Peyer's patch (tissue), 4 donors: ENCODE results near the gene ASCC3. TPM values are rescaled to one million over a fixed set of nuclear protein-coding genes. Genes with fewer than 3 reads are reported as not detected.
"Not testable (repeated sequence)": the region's sequence is repeated elsewhere in the genome, so short reads cannot be mapped to it uniquely, and the experiment has no call there.

ENCODE experiments used
- DNase-seq, 3 donors: peaks; one replicate each; pipeline ENCODE4 v3.0.0-alpha.2; 2017 to 2019
- H3K27ac ChIP-seq, 4 donors: fragments of 200-600 bp; sonication (generic); one replicate each; pipeline ENCODE4 v1.5.1; 2016 to 2019
- H3K27me3 ChIP-seq, 2 donors: fragments of 200-600 bp; sonication (generic); one replicate each; pipeline ENCODE4 v1.5.1; 2019
- H3K36me3 ChIP-seq, 3 donors: fragments of 200-600 bp; sonication (generic); one replicate each; pipeline ENCODE4 v1.5.1; 2016 to 2019
- H3K4me1 ChIP-seq, 4 donors: fragments of 200-600 bp; sonication (generic); one replicate each; pipeline ENCODE4 v1.5.1; 2016 to 2019
- H3K4me3 ChIP-seq, 4 donors: fragments of 200-600 bp; sonication (generic); 1 replicate in 3 of 4; 2 replicates in 1 of 4; pipeline ENCODE4 v1.5.1; 2016 to 2019; ENCODE audit warnings: mild to moderate bottlenecking in 1 of 4
- H3K9me3 ChIP-seq, 4 donors: fragments of 200-600 bp; sonication (generic); one replicate each; pipeline ENCODE4 v1.5.1; 2016 to 2019; ENCODE audit warnings: mild to moderate bottlenecking in 1 of 4
- POLR2A ChIP-seq, 2 donors: fragments of 450-650 bp; IDR thresholded peaks; one replicate each; pipeline ENCODE4 v1.5.1; 2017; ENCODE audit warnings: antibody characterized with exemption in 2 of 2, mild to moderate bottlenecking in 2 of 2, moderate library complexity in 2 of 2
- total RNA-seq, 4 donors: library from RNA; depleted of rRNA; stranded (reverse); fragments of >200 nt; gene quantifications; one replicate each; pipeline ENCODE4 v1.1.0, GENCODE V29; 2016
- TF ChIP-seq, protein P1 (sequence below), 6 experiments: fragments of 450-650 bp in 4 of 6; fragments of 200-600 bp in 2 of 6; sonication (generic) in 1 of 6; IDR thresholded peaks; one replicate each; pipeline ENCODE4 v1.5.1; 2017 to 2019; ENCODE audit warnings: antibody characterized with exemption in 6 of 6, mild to moderate bottlenecking in 3 of 6, moderate library complexity in 1 of 6

The ASCC3 gene
- total RNA-seq, 4 donors from 2014 or later: 21.1 to 69.3 (median 40.6) TPM

DNA sequence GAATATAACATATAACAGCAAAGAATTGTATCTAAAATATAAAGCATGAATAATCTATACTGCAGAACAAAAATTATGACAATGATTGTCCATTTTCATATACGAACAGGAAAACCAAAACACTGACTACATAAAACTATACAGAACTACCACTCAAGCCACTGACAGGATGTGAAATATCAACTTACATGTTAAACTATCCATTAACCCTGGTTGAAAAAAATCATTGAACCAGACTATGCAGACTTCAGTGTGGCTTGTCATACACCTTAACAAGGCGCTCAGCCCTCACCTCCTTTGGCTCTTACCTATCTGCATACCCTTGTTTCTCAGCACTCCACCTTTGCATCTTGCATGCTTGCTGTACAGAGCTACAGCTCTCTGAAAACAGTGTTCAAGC lies 34.9 kb downstream of the ASCC3 start:
- Histone ChIP-seq H3K4me3 (no peak overlapping the region), H3K27ac (no peak overlapping the region), H3K9me3 (no peaks in the 10 kb centered on the region), H3K4me1 (no peaks in the 10 kb centered on the region), H3K36me3 (peaks cover 0 to 7% (median 4%) of the 10 kb centered on the region in 3 donors), H3K27me3 (no peaks in the 10 kb centered on the region)
- no peak for TF ChIP-seq POLR2A (IDR thresholded peaks at IDR 0.05)
- TF ChIP-seq, protein P1, sequence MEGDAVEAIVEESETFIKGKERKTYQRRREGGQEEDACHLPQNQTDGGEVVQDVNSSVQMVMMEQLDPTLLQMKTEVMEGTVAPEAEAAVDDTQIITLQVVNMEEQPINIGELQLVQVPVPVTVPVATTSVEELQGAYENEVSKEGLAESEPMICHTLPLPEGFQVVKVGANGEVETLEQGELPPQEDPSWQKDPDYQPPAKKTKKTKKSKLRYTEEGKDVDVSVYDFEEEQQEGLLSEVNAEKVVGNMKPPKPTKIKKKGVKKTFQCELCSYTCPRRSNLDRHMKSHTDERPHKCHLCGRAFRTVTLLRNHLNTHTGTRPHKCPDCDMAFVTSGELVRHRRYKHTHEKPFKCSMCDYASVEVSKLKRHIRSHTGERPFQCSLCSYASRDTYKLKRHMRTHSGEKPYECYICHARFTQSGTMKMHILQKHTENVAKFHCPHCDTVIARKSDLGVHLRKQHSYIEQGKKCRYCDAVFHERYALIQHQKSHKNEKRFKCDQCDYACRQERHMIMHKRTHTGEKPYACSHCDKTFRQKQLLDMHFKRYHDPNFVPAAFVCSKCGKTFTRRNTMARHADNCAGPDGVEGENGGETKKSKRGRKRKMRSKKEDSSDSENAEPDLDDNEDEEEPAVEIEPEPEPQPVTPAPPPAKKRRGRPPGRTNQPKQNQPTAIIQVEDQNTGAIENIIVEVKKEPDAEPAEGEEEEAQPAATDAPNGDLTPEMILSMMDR (IDR thresholded peaks at IDR 0.05): no peak
- no peak for DNase-seq

GRCh38 chr6:100845676-100846075 lies 35.5 kb downstream of the ASCC3 start:
- DNase-seq: no peak
- no peak overlapping the region for H3K4me3 ChIP-seq
- no peaks in the 10 kb centered on the region for H3K4me1 ChIP-seq
- H3K27ac ChIP-seq: no peak overlapping the region
- no peaks in the 10 kb centered on the region for H3K9me3 ChIP-seq
- no peak for TF ChIP-seq POLR2A (IDR thresholded peaks at IDR 0.05)
- TF ChIP-seq, protein P1 (IDR thresholded peaks at IDR 0.05): no peak
- H3K36me3 ChIP-seq: peaks cover 0 to 7% (median 4%) of the 10 kb centered on the region in 3 donors
- no peaks in the 10 kb centered on the region for H3K27me3 ChIP-seq

DNA sequence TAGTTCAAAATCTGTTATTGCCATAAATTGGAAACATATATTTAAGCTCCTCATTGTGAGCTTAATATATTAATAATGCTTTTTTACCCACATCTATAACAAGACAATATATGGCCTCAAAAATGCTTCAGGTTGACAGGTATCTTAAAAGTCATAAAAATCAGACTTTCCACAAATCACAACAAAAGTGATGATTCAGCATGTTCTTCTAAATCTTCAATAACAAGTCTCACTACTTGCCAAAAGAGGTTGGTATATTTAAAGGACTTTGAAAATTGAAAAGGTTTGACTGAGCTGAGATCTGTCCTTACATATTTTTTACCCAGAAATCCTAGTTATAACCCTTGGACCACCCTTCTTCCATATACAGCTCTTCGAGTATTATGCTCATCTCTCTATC lies 41.7 kb downstream of the ASCC3 start:
- no peak for TF ChIP-seq POLR2A (IDR thresholded peaks at IDR 0.05)
- TF ChIP-seq, protein P1 (IDR thresholded peaks at IDR 0.05): no peak
- no peak overlapping the region for H3K27ac ChIP-seq
- H3K4me3 ChIP-seq: no peak overlapping the region
- no peaks in the 10 kb centered on the region for H3K4me1 ChIP-seq
- H3K9me3 ChIP-seq: no peaks in the 10 kb centered on the region
- H3K27me3 ChIP-seq: no peaks in the 10 kb centered on the region
- no peak for DNase-seq
- H3K36me3 ChIP-seq: no peaks in the 10 kb centered on the region

DNA sequence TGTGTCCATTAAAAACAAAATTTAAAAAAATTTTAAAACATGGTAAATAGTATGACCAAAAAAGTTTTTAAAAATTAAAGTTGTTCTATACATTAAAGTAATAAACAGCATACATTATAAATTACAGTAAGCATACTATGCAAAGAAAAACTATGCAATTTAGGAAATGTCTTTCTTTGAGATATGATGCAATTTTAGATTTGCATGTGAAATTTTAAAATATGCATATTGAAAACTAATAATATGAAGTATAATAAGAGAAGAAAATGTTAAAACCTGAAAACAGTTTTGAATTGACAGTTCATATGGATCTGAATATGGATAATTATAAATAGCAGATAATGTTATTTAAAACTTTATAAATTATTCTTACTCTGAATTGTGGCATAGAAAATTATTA lies 43.1 kb downstream of the ASCC3 start:
- DNase-seq: no peak
- no peak overlapping the region for H3K4me3 ChIP-seq
- no peaks in the 10 kb centered on the region for H3K9me3 ChIP-seq
- TF ChIP-seq, protein P1 (IDR thresholded peaks at IDR 0.05): no peak
- no peak for TF ChIP-seq POLR2A (IDR thresholded peaks at IDR 0.05)
- H3K27me3 ChIP-seq: no peaks in the 10 kb centered on the region
- H3K4me1 ChIP-seq: no peaks in the 10 kb centered on the region
- no peak overlapping the region for H3K27ac ChIP-seq
- H3K36me3 ChIP-seq: no peaks in the 10 kb centered on the region

GRCh38 chr6:100833972-100834574 lies 47.1 kb downstream of the ASCC3 start:
- no peaks in the 10 kb centered on the region for H3K4me1 ChIP-seq
- no peaks in the 10 kb centered on the region for H3K27me3 ChIP-seq
- H3K36me3 ChIP-seq: no peaks in the 10 kb centered on the region
- TF ChIP-seq, protein P1 (IDR thresholded peaks at IDR 0.05): no peak
- TF ChIP-seq POLR2A (IDR thresholded peaks at IDR 0.05): no peak
- no peaks in the 10 kb centered on the region for H3K9me3 ChIP-seq
- DNase-seq: no peak
- no peak overlapping the region for H3K27ac ChIP-seq
- no peak overlapping the region for H3K4me3 ChIP-seq

GRCh38 chr6:100829077-100829595 lies 52.0 kb downstream of the ASCC3 start:
- H3K4me1 ChIP-seq, H3K4me3 ChIP-seq, H3K27me3 ChIP-seq, H3K9me3 ChIP-seq, H3K36me3 ChIP-seq, H3K27ac ChIP-seq, DNase-seq: not testable (repeated sequence)
